HG03108 (cell line): Measurements from ENCODE around the gene FAM83D.

ENCODE experiments used
- ATAC-seq: cut with Tn5 transposase; IDR thresholded peaks from one replicate; pipeline ENCODE4 v1.9.1; 2021; ENCODE audit warnings: moderate library complexity; ENCODE audit not compliant: unreplicated experiment

FAM83D gene

GRCh38 chr20:38999965-39000910, 74.0 kb downstream of the FAM83D start:
- no peak for ATAC-seq
